Adipocyte (in vitro differentiated cells): Measurements from ENCODE around the gene TWIST1.

Experiments
- DNase-seq: peaks from one replicate; pipeline ENCODE4 v3.0.0-alpha.2; 2015; ENCODE audit warnings: low read depth
- H3K27me3 ChIP-seq: replicated peaks from 2 replicates; pipeline ENCODE4 v1.7.0; 2013; ENCODE audit warnings: mild to moderate bottlenecking, low read length, moderate library complexity; ENCODE audit not compliant: control insufficient read depth, insufficient read depth
- H3K36me3 ChIP-seq: 2 replicates; pipeline ENCODE4 v1.7.0; 2013; ENCODE audit warnings: low read length, mild to moderate bottlenecking, moderate library complexity; ENCODE audit not compliant: control insufficient read depth, insufficient read depth, severe bottlenecking
- H3K4me1 ChIP-seq: 2 replicates; pipeline ENCODE4 v1.7.0; 2013; ENCODE audit warnings: mild to moderate bottlenecking, low read length, moderate library complexity; ENCODE audit not compliant: control insufficient read depth, insufficient read depth
- H3K4me3 ChIP-seq: 2 replicates; pipeline ENCODE4 v1.7.0; 2013; ENCODE audit warnings: mild to moderate bottlenecking, low read length, moderate library complexity
- H3K9ac ChIP-seq: 2 replicates; pipeline ENCODE4 v1.7.0; 2013; ENCODE audit warnings: mild to moderate bottlenecking, low read length, moderate library complexity
- H3K9me3 ChIP-seq: 2 replicates; pipeline ENCODE4 v1.7.0; 2013; ENCODE audit warnings: mild to moderate bottlenecking, low read length, moderate library complexity; ENCODE audit not compliant: control insufficient read depth

The TWIST1 gene

GRCh38 chr7:19112274-19113001 is 5.0 kb downstream of the TWIST1 start:
- Histone ChIP-seq H3K9me3 (no peaks in the 10 kb centered on the region), H3K4me3 (peak overlapping the region; percentile 98), H3K4me1 (peaks cover 37% of the 10 kb centered on the region), H3K9ac (peak overlapping the region; percentile 98), H3K36me3 (no peaks in the 10 kb centered on the region), H3K27me3 (no peaks in the 10 kb centered on the region)
- DNase-seq: peak; percentile 92

DNA sequence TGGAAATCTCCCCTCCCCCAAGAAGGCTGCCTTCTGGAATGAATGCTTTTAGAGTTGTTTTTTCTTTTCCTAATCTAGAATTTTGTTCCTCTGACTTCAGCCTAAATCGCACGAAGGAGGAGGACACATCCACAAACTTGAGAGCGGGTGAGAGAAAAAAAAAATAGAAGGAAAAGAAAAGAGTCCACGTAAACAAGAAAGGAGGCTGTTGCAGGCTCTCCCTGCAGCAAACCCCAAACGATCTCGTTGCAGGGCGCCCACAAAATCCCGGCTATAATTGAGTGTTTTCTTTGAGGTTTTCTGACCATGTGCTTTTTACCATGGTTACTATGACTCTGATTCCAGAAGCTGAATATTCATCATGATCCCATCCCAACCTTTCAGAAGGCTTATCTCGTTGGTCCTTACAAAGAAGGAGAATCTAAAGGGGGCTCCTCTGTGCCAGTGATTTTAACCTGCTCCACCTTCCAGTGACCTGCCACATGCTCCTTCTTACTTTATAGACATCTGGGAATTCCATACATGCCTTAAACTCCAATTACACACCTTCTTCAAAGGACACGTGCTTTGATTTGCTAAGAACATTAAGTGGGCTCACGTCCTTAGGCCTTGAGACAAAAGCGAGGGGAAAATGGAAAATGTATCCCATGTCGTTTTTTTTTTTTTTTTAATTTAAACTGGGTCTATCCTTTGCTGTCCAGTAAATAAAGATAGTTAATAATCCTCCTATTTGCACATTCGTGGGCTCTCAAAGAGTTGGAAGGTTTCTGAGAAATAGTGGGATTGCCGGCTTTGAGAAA is 5.8 kb downstream of the TWIST1 start:
- peak; percentile 66 for DNase-seq
- Histone ChIP-seq H3K4me1 (peaks cover 42% of the 10 kb centered on the region), H3K9me3 (no peaks in the 10 kb centered on the region), H3K4me3 (peak overlapping the region; percentile 98), H3K36me3 (no peaks in the 10 kb centered on the region), H3K9ac (peak overlapping the region; percentile 98), H3K27me3 (no peaks in the 10 kb centered on the region)

- DNase-seq: no peak
- no peaks in the 10 kb centered on the region for H3K9me3 ChIP-seq
- H3K4me1 ChIP-seq: peaks cover 45% of the 10 kb centered on the region
- H3K4me3 ChIP-seq: peak overlapping the region; percentile 98
- no peaks in the 10 kb centered on the region for H3K36me3 ChIP-seq
- H3K9ac ChIP-seq: peak overlapping the region; percentile 98
- H3K27me3 ChIP-seq: no peaks in the 10 kb centered on the region
Observed at GRCh38 chr7:19110776-19111175, 6.7 kb downstream of the TWIST1 start.

- Histone ChIP-seq H3K9me3 (no peaks in the 10 kb centered on the region), H3K36me3 (no peaks in the 10 kb centered on the region), H3K4me3 (no peak overlapping the region), H3K4me1 (peaks cover 50% of the 10 kb centered on the region), H3K27me3 (no peaks in the 10 kb centered on the region), H3K9ac (no peak overlapping the region)
- peak; percentile 49 for DNase-seq
Observed at GRCh38 chr7:19110026-19110730, 7.3 kb downstream of the TWIST1 start.

GRCh38 chr7:19109000-19109946 is 8.2 kb downstream of the TWIST1 start:
- no peaks in the 10 kb centered on the region for H3K36me3 ChIP-seq
- H3K27me3 ChIP-seq: no peaks in the 10 kb centered on the region
- peak; percentile 38 for DNase-seq
- peak overlapping the region; percentile 91 for H3K4me3 ChIP-seq
- no peaks in the 10 kb centered on the region for H3K9me3 ChIP-seq
- peak overlapping the region; percentile 91 for H3K9ac ChIP-seq
- peaks cover 55% of the 10 kb centered on the region for H3K4me1 ChIP-seq

GRCh38 chr7:19107356-19108146 is 9.9 kb downstream of the TWIST1 start:
- peak; percentile 88 for DNase-seq
- Histone ChIP-seq H3K4me1 (peaks cover 53% of the 10 kb centered on the region), H3K9me3 (no peaks in the 10 kb centered on the region), H3K4me3 (peak overlapping the region; percentile 91), H3K36me3 (no peaks in the 10 kb centered on the region), H3K27me3 (no peaks in the 10 kb centered on the region), H3K9ac (peak overlapping the region; percentile 91)

DNA sequence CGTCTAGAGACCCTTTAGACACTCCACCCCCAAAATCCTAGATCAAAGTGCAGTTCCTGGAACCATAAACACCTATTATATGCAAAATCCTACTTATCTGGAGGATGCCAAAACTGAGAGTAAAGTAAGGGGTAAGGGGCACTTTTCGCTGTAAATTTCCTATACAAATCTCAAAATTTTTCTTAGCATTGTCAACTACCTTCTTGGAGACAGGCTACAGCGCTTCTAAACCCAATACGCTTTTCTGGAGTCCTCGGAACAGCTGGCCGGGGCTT is 10.4 kb downstream of the TWIST1 start:
- peak overlapping the region; percentile 91 for H3K9ac ChIP-seq
- no peaks in the 10 kb centered on the region for H3K36me3 ChIP-seq
- H3K27me3 ChIP-seq: no peaks in the 10 kb centered on the region
- DNase-seq: no peak
- peaks cover 57% of the 10 kb centered on the region for H3K4me1 ChIP-seq
- peak overlapping the region; percentile 91 for H3K4me3 ChIP-seq
- no peaks in the 10 kb centered on the region for H3K9me3 ChIP-seq

DNA sequence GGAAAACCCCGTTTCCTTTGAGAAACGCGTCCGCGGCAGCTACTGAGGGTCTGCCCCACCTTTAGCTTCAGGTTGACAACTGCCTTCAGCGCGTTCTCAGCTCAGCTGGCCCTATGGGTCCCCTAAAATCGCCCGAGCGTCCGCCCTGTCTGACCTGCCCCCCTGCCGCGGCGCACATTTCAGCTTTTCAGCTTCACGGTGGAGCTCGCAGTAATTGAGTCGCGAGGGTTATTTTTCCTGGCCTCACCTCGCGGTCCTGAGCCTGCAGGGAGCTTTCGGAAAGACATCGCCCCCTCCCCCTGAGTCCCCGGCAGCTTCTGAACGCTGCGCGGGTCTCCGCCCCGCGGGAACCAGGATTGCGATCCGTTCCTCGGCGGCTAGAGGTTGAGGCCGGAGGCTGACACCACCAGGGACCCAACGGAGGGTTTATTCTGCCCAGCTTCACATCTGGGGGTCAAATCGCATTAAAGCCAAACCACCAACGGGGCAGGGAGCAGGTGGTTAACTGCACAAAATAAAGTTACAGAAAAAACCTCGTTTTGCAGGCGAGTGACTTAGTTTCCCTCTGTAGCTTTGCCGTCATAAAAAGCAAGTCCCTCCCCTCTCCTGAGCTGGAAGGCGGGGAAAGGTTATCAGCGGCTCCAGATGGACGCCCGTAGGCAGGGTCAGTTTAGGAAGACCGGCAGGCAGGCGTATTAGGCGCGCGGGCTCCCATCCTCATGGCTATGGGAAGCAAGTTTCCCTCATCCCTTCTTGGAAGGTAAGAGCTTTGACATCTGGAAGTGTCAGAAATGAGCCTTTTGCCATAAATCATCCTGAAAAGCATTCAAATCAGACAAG is 11.0 kb downstream of the TWIST1 start:
- Histone ChIP-seq H3K4me3 (peak overlapping the region; percentile 91), H3K9me3 (no peaks in the 10 kb centered on the region)
- DNase-seq: peak; percentile 61

DNA sequence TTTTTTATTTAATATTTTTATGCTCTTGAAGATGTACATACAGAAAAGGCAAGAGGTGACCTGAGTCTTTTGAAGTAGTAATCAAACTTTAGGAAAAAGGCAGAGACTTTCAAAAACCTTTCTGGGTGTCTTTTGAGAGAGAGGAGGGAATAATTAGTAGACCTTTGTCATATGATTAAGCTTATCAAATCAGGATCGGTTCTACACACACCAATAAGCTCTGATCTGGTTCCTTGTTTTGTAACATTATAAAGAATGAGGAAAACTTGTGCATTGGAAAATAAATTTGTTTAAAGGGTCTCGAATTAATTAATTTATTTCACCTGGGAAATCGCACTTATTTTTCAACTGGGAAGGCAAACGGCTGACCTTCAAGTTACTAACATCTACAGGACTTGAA is 11.9 kb downstream of the TWIST1 start:
- Histone ChIP-seq H3K4me3 (peak overlapping the region; percentile 91), H3K27me3 (no peaks in the 10 kb centered on the region), H3K4me1 (peaks cover 57% of the 10 kb centered on the region), H3K36me3 (no peaks in the 10 kb centered on the region), H3K9me3 (no peaks in the 10 kb centered on the region), H3K9ac (peak overlapping the region; percentile 91)
- peak; percentile 39 for DNase-seq

More for the DNA sequence above, 11.0 kb downstream of the TWIST1 start:
- Histone ChIP-seq H3K9ac (peak overlapping the region; percentile 91), H3K36me3 (no peaks in the 10 kb centered on the region), H3K27me3 (no peaks in the 10 kb centered on the region), H3K4me1 (peaks cover 57% of the 10 kb centered on the region)
